Choroid plexus epithelial cell (primary cell): ENCODE data around the gene OCA2.

Source experiments
- DNase-seq: peaks from one replicate; pipeline ENCODE4 v3.0.0-alpha.2; 2010; ENCODE audit warnings: low read depth
- H3K4me3 ChIP-seq: 2 replicates; pipeline ENCODE4 v1.5.1; 2011; ENCODE audit warnings: low read depth, mild to moderate bottlenecking, control low read depth, low read length, moderate library complexity
- TF ChIP-seq, protein P1 (sequence below): conservative IDR thresholded peaks from 2 replicates; pipeline ENCODE4 v1.5.1; 2011; ENCODE audit warnings: low read depth, mild to moderate bottlenecking, control low read depth, inconsistent platforms, low read length, moderate library complexity

OCA2 gene

DNA sequence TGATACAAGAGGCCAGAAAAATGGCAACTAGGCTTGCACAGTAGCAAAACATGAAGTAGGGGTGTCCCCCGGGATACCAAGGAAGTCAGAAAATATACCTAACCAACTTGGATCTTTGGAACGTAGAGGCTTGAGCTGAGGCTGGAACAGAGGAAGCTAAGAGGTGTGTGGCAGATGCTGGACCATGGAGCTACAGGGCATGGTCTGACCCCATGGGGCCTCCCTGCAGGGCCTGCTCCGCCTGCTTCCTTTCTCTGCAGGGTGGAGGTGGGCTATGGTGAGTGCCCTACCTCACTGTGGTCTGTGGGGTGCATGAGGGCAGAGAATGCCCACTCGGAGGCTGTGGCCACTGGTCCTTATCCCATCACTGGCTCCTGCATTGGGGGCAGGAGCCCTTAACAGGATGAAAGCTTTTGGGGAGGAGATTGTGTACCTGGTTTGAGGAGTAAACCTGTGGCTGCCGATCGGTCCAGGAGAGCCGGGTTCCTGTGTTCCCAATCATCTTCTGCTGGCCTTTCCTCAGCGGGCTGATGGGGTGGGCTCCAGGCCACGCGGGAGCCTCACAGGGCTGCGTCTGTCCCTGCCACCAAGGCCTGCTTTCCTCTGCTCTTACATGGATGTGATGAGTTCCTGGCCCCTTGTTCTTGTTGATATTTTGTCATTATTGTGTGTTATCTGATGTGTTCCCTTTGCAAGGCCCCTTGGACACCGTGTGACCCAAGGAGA lies 96.8 kb downstream of the OCA2 start:
- DNase-seq, result no peak
- TF ChIP-seq, protein P1, sequence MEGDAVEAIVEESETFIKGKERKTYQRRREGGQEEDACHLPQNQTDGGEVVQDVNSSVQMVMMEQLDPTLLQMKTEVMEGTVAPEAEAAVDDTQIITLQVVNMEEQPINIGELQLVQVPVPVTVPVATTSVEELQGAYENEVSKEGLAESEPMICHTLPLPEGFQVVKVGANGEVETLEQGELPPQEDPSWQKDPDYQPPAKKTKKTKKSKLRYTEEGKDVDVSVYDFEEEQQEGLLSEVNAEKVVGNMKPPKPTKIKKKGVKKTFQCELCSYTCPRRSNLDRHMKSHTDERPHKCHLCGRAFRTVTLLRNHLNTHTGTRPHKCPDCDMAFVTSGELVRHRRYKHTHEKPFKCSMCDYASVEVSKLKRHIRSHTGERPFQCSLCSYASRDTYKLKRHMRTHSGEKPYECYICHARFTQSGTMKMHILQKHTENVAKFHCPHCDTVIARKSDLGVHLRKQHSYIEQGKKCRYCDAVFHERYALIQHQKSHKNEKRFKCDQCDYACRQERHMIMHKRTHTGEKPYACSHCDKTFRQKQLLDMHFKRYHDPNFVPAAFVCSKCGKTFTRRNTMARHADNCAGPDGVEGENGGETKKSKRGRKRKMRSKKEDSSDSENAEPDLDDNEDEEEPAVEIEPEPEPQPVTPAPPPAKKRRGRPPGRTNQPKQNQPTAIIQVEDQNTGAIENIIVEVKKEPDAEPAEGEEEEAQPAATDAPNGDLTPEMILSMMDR, result no peak

DNA sequence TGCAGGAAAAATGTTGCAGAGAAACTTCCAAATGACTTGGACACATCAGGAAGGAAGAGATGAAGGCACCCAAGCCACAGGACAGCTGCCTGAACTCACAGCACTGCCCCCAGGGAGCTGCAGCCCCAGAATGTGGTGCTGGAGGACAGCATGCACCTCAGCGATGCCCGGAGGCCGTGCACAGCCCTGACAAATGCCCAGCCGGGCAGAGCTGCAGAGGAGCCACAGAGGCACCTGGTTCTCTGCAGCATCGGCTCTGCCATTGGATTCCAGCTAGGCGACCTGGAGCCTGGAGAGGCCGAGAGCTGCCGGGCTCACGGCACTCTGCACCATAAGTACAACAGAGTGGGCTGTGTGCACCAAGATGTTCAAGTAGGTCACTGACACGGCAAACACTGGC lies 97.5 kb downstream of the OCA2 start:
- no peak for DNase-seq
- TF ChIP-seq, protein P1, result no peak
- H3K4me3 ChIP-seq, result no peak overlapping the region

More for the DNA sequence above, 96.8 kb downstream of the OCA2 start:
- H3K4me3 ChIP-seq, result no peak overlapping the region

DNA sequence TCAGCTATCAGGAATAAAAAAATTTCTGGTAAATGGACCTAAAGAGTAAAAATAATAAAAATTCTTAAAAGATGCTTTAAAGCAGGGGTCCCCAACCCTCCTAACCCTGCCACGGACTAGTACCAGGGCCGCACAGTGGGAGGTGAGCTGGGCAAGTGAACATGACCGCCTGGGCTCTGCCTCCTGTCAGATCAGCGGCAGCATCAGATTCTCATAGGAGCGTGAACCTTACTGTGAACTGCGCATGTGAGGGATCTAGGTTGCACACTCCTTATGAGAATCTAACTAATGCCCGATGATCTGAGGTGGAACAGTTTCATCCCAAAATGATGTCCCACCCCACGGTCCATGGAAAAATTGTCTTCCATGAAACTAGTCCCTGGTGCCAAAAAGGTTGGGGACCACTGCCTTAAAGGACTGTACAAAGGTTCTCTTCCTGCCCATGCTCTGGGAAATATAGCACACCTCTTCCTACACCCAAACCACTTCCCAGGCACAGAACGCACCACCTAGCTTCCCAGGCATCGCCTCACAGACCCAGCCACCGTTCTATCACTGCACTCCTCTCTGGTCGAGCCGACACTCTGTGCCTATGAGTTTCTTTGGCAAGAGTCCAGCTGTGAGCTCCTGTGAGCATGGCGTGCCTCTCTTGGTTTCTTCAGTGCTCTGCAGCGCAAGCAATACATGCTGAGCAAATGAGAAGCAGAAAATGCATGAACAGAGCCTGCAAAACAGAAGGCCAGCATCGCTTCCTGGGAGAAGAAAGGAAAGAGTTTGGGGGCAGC lies 104.9 kb downstream of the OCA2 start:
- no peak overlapping the region for H3K4me3 ChIP-seq
- no peak for DNase-seq
- TF ChIP-seq, protein P1, result no peak

DNA sequence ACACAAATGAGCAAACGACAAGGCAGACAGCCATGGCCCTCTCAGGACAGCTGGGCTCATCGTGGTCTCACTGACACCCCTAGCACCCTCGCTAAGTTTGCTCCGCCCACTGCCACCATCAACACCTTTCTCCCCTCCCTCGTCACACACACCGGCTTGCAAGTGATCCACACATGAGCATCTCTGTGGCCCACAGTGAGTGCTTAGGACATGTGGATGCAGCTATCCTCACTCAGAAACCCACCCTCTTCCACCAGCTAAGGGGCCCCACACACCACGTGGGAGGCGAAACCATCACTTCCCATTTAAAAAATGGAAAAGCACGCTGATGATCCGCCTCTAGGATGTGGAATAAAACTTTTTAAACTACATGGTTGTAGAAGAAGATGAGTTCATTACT lies 105.6 kb downstream of the OCA2 start:
- TF ChIP-seq, protein P1, result no peak
- H3K4me3 ChIP-seq, result no peak overlapping the region
- no peak for DNase-seq

DNA sequence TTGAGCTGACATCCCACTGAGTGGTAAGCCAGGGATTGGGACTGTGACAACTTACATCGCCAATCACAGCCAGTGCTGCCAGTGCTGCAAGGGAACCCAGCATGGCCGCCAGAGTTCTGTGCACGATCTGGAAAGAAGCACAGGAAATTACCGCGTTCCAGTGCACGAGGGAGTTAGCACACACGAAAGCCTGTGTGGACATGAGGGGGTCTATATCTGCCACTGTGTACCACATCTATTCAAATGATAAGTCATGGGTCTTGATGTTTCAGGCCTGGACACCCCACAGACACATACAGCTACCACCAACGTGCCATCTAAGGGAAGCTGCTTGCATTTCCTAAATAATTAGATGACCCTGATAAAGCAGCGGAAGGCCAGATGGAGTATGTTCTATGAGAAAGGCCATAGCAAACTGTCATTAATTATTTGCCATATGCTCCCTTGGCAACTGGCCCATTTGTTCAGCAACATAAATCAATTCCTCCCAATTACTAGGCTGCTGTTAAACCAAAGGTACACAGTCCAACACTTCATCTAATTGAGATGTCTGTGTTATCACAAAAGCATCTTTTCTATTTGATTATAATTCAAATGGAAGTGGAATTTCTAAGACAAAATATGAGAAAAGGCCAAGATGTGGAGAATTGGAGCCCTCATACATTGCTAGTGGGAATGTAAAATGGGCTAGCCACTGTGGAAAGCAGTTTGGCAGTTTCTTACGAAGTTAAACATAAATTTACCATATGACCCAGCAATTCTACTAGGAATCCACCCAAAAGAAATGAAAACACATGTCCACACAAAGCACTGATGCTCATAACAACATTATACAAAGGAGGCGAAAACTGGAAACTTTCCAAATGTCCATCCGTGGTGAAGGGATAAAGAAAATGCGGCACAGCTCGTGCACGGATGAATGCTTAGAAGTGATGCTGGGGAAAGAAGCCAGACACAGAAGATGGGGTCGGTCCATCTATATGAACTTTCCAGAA lies 108.3 kb downstream of the OCA2 start:
- no peak for DNase-seq
- TF ChIP-seq, protein P1, result no peak

DNA sequence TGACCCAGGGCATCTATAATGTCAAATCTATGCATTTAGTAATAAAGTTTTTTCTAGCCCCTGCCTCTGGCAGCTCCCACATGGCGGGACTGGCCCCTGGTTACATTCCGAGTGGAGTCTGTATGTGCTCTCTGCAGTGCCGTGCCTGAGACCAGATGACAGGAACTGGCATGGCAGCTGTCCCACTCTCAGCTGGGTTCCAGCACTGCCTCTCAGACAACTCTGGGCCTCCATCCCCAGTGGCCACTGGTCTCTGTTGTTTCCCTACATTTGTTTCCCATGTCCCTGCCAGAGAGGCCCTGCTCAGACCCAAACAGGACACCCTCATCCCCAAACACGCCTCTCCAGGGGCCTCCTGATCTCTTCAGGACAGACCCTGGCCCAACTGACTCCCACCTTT lies 109.3 kb downstream of the OCA2 start:
- TF ChIP-seq, protein P1, result no peak
- DNase-seq, result no peak
- no peak overlapping the region for H3K4me3 ChIP-seq

More for the DNA sequence above, 108.3 kb downstream of the OCA2 start:
- no peak overlapping the region for H3K4me3 ChIP-seq
